H9 (cell line): ENCODE data around the gene NOTUM. TPM values are rescaled to one million over a fixed set of nuclear protein-coding genes. Genes with fewer than 3 reads are reported as not detected.
A peak's percentile ranks its signal among the peaks of the same experiment; 100 is the strongest.

Source experiments
- DNase-seq: peaks from one replicate; pipeline ENCODE4 v3.0.0-alpha.2; 2017
- H2AFZ ChIP-seq: one replicate; pipeline ENCODE4 v1.6.1; 2013; ENCODE audit warnings: mild to moderate bottlenecking, low read length, control low read depth, moderate library complexity
- H2AK5ac ChIP-seq: 2 replicates; pipeline ENCODE4 v1.6.1; 2013; ENCODE audit warnings: low read length, control low read depth, mixed read lengths; ENCODE audit not compliant: insufficient read length
- H2BK120ac ChIP-seq: one replicate; pipeline ENCODE4 v1.6.1; 2013; ENCODE audit warnings: low read depth, mild to moderate bottlenecking, low read length, control low read depth, inconsistent platforms; ENCODE audit not compliant: poor library complexity, severe bottlenecking
- H2BK12ac ChIP-seq: 2 replicates; pipeline ENCODE4 v1.6.1; 2013; ENCODE audit warnings: low read length, control low read depth, mixed read lengths, low read depth; ENCODE audit not compliant: insufficient read length
- H2BK15ac ChIP-seq: 2 replicates; pipeline ENCODE4 v1.6.1; 2013; ENCODE audit warnings: low read depth, low read length, control low read depth
- H2BK20ac ChIP-seq: one replicate; pipeline ENCODE4 v1.6.1; 2013; ENCODE audit warnings: low read depth, mild to moderate bottlenecking, low read length, control low read depth, inconsistent platforms; ENCODE audit not compliant: poor library complexity, severe bottlenecking
- H2BK5ac ChIP-seq: 2 replicates; pipeline ENCODE4 v1.6.1; 2013; ENCODE audit warnings: low read length, control low read depth, mixed read lengths; ENCODE audit not compliant: insufficient read length
- H3K14ac ChIP-seq: 2 replicates; pipeline ENCODE4 v1.6.1; 2013; ENCODE audit warnings: low read length, control low read depth; ENCODE audit not compliant: insufficient read depth
- H3K18ac ChIP-seq: 2 replicates; pipeline ENCODE4 v1.6.1; 2013; ENCODE audit warnings: low read depth, mild to moderate bottlenecking, mixed read lengths, low read length, control low read depth; ENCODE audit not compliant: insufficient read length
- H3K23ac ChIP-seq: 2 replicates; pipeline ENCODE4 v1.6.1; 2013; ENCODE audit warnings: low read length, control low read depth, mixed read lengths, low read depth; ENCODE audit not compliant: insufficient read length
- H3K23me2 ChIP-seq: 2 replicates; pipeline ENCODE4 v1.6.1; 2013; ENCODE audit warnings: low read depth, mild to moderate bottlenecking, mixed read lengths, low read length, control low read depth; ENCODE audit not compliant: insufficient read length, poor library complexity, severe bottlenecking
- H3K27ac ChIP-seq: 2 replicates; pipeline ENCODE4 v1.5.1; 2013; ENCODE audit warnings: low read length, control low read depth, mixed read lengths, low read depth; ENCODE audit not compliant: insufficient read length
- H3K27me3 ChIP-seq: 2 replicates; pipeline ENCODE4 v1.6.1; 2013; ENCODE audit warnings: low read length, control low read depth, inconsistent platforms; ENCODE audit not compliant: insufficient read depth
- H3K4ac ChIP-seq: 2 replicates; pipeline ENCODE4 v1.6.1; 2013; ENCODE audit warnings: low read depth, mild to moderate bottlenecking, control low read depth, inconsistent platforms, low read length, moderate library complexity
- H3K4me1 ChIP-seq: 2 replicates; pipeline ENCODE4 v1.6.1; 2013; ENCODE audit warnings: low read length, control low read depth, inconsistent platforms; ENCODE audit not compliant: insufficient read depth
- H3K4me2 ChIP-seq: 2 replicates; pipeline ENCODE4 v1.6.1; 2013; ENCODE audit warnings: low read length, control low read depth, mixed read lengths; ENCODE audit not compliant: insufficient read length, insufficient read depth
- H3K56ac ChIP-seq: 2 replicates; pipeline ENCODE4 v1.6.1; 2013; ENCODE audit warnings: low read depth, mild to moderate bottlenecking, mixed read lengths, low read length, control low read depth; ENCODE audit not compliant: insufficient read length
- H3K79me1 ChIP-seq: 2 replicates; pipeline ENCODE4 v1.6.1; 2013; ENCODE audit warnings: low read depth, mild to moderate bottlenecking, moderate library complexity, low read length, control low read depth, inconsistent platforms; ENCODE audit not compliant: insufficient read depth, poor library complexity, severe bottlenecking
- H3K79me2 ChIP-seq: 2 replicates; pipeline ENCODE4 v1.6.1; 2013; ENCODE audit warnings: low read length, control low read depth, inconsistent platforms; ENCODE audit not compliant: insufficient read depth
- H3K9ac ChIP-seq: 2 replicates; pipeline ENCODE4 v1.6.1; 2013; ENCODE audit warnings: low read length, control low read depth, mixed read lengths; ENCODE audit not compliant: insufficient read length; ENCODE audit errors: extremely low read depth
- H3K9me3 ChIP-seq: one replicate; pipeline ENCODE4 v1.6.1; 2013; ENCODE audit warnings: low read depth, low read length, inconsistent platforms; ENCODE audit not compliant: control insufficient read depth
- H3T11ph ChIP-seq: one replicate; pipeline ENCODE4 v1.6.1; 2013; ENCODE audit warnings: mild to moderate bottlenecking, low read length, control low read depth, inconsistent platforms
- H4K20me1 ChIP-seq: one replicate; pipeline ENCODE4 v1.6.1; 2013; ENCODE audit not compliant: control insufficient read depth, insufficient read length, insufficient read depth
- H4K5ac ChIP-seq: 2 replicates; pipeline ENCODE4 v1.6.1; 2013; ENCODE audit warnings: low read depth, mild to moderate bottlenecking, mixed read lengths, low read length, control low read depth; ENCODE audit not compliant: insufficient read length
- H4K8ac ChIP-seq: replicated peaks from 2 replicates; pipeline ENCODE4 v1.6.1; 2013; ENCODE audit warnings: low read length, control low read depth, mixed read lengths, low read depth; ENCODE audit not compliant: insufficient read length
- H4K91ac ChIP-seq: 2 replicates; pipeline ENCODE4 v1.6.1; 2013; ENCODE audit warnings: low read depth, mild to moderate bottlenecking, moderate library complexity, mixed read lengths, low read length, control low read depth; ENCODE audit not compliant: insufficient read length
- H3K27ac Mint-ChIP-seq, 3 experiments: 2 replicates in 2 of 3; 3 replicates in 1 of 3; pipeline ENCODE4 v1.8.0; 2020 to 2021; ENCODE audit warnings: mixed read lengths in 3 of 3, mild to moderate bottlenecking in 1 of 3, moderate library complexity in 1 of 3
- H3K27me3 Mint-ChIP-seq: 2 replicates; pipeline ENCODE4 v1.8.0; 2021; ENCODE audit warnings: low read depth, mild to moderate bottlenecking, moderate library complexity, mixed read lengths
- H3K36me3 Mint-ChIP-seq, 3 experiments: 2 replicates in 2 of 3; 3 replicates in 1 of 3; pipeline ENCODE4 v1.8.0; 2020 to 2021; ENCODE audit warnings: low read depth in 3 of 3, mixed read lengths in 3 of 3; ENCODE audit not compliant: insufficient read depth in 1 of 3
- H3K4me1 Mint-ChIP-seq, 2 experiments: 2 replicates each; pipeline ENCODE4 v1.8.0; 2020; ENCODE audit warnings: mixed read lengths in 2 of 2
- H3K4me3 Mint-ChIP-seq, 2 experiments: 2 replicates in 1 of 2; 3 replicates in 1 of 2; pipeline ENCODE4 v1.8.0; 2020 to 2021; ENCODE audit warnings: mild to moderate bottlenecking in 2 of 2, mixed read lengths in 2 of 2, moderate library complexity in 1 of 2
- H3K9me3 Mint-ChIP-seq, 2 experiments: 2 replicates in 1 of 2; 3 replicates in 1 of 2; pipeline ENCODE4 v1.8.0; 2020; ENCODE audit warnings: mild to moderate bottlenecking in 2 of 2, mixed read lengths in 2 of 2, moderate library complexity in 1 of 2
- WGBS: extraction: QIAGEN DNeasy Blood & Tissue Kit; methylation state at CpG from one replicate; pipeline ENCODE4 v1.1.7; 2013; ENCODE audit warnings: missing lambda C conversion rate, low lambda C conversion rate, mixed read lengths; ENCODE audit not compliant: insufficient read length; ENCODE audit errors: extremely low coverage; 5-methylcytosine and 5-hydroxymethylcytosine counted together
- total RNA-seq: library from RNA; stranded (reverse); gene quantifications from 2 replicates; pipeline ENCODE4 v1.2.1, GENCODE V29; 2021
- TF ChIP-seq, protein P1 (sequence below): fragments of 200-600 bp; sonication (generic); conservative IDR thresholded peaks from 3 replicates; pipeline ENCODE4 v1.8.0; 2021; ENCODE audit warnings: antibody characterized with exemption, mild to moderate bottlenecking

NOTUM gene
- total RNA-seq, 1 experiment from 2014 or later, result 2.1 TPM

DNA sequence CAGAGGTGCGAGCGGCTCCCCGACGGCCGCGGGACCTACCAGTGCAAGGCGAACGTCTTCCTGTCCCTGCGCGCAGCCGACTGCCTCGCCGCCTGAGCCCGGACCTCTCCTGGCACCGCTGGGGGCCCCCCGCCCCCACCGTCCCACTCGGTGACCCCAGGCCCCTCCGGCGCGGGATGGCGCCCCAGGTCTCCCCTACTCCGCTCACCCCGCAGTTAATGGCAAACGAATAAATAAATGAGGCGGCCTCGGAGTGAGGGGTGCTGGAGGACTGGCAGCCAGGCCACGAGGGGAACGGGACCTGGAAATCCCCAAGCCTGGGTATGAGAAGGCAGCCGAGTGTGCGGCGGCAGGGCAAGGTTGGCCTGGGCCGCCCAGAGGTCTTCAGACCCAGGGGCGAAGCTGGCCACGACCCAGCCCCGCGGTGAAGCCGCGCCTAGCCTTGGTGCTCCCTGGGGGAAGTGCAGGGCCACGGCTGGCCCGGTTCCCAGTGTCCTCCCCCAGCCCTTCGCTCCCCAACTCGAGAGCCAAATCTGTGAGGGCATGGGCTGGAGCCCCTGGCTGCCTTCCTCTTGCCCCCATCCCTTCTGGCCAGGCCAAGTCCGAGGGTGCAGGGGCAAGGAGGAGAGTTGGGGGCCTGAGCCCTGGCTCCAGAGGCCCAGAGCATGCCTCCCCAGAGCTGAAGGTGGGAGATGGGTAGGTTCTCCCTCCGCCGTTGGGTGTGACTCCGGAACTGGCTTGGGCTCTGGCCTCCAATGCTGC is 58.2 kb downstream of the NOTUM start:
- no CpG with 5 or more reads among the region's 47 CpGs for WGBS
- Histone ChIP-seq H3K79me2 (no peaks in the 10 kb centered on the region), H4K20me1 (no peaks in the 10 kb centered on the region), H3K23me2 (peaks cover 11% of the 10 kb centered on the region), H3K9ac (no peak overlapping the region), H2BK5ac (no peak overlapping the region), H4K91ac (no peak overlapping the region), H2BK15ac (no peak overlapping the region), H2BK120ac (no peak overlapping the region), H3K23ac (no peak overlapping the region), H2BK12ac (no peak overlapping the region), H2AFZ (no peak overlapping the region), H2AK5ac (no peak overlapping the region), H3K4me1 (no peaks in the 10 kb centered on the region), H3K18ac (no peak overlapping the region), H3K9me3 (no peaks in the 10 kb centered on the region), H3K4me2 (peak overlapping the region; percentile 31), H4K5ac (no peak overlapping the region), H3K27me3 (no peaks in the 10 kb centered on the region; the same call in 1 of the 2 replicates), H3K27ac (no peak overlapping the region), H3T11ph (no peak overlapping the region), H3K79me1 (no peaks in the 10 kb centered on the region), H4K8ac (no peak overlapping the region), H2BK20ac (no peak overlapping the region), H3K4ac (no peak overlapping the region), H3K56ac (no peak overlapping the region), H3K14ac (peak overlapping the region; percentile 51; the same call in 1 of the 2 replicates)
- peaks cover 0 to 3% of the 10 kb centered on the region in 2 experiments; a peak in 2 of 4 replicates for H3K4me1 Mint-ChIP-seq
- peaks cover 11% of the 10 kb centered on the region for H3K27me3 Mint-ChIP-seq
- TF ChIP-seq, protein P1, sequence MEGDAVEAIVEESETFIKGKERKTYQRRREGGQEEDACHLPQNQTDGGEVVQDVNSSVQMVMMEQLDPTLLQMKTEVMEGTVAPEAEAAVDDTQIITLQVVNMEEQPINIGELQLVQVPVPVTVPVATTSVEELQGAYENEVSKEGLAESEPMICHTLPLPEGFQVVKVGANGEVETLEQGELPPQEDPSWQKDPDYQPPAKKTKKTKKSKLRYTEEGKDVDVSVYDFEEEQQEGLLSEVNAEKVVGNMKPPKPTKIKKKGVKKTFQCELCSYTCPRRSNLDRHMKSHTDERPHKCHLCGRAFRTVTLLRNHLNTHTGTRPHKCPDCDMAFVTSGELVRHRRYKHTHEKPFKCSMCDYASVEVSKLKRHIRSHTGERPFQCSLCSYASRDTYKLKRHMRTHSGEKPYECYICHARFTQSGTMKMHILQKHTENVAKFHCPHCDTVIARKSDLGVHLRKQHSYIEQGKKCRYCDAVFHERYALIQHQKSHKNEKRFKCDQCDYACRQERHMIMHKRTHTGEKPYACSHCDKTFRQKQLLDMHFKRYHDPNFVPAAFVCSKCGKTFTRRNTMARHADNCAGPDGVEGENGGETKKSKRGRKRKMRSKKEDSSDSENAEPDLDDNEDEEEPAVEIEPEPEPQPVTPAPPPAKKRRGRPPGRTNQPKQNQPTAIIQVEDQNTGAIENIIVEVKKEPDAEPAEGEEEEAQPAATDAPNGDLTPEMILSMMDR, result no peak
- H3K4me3 Mint-ChIP-seq, result peak overlapping the region; percentile 27 to 60; a peak in 2 of 5 replicates
- H3K9me3 Mint-ChIP-seq, result no peaks in the 10 kb centered on the region
- DNase-seq, result peak; percentile 72
- H3K27ac Mint-ChIP-seq, result no peak overlapping the region
- peaks cover 6 to 27% (median 16%) of the 10 kb centered on the region in 3 experiments; a peak in 6 of 7 replicates for H3K36me3 Mint-ChIP-seq

Other genes starting within 250 kb of the NOTUM start
- gene SLC25A10, start 248.9 kb downstream of the NOTUM start, total RNA-seq, result 28.1 and 30.9 TPM in 2 replicates
- gene GCGR, start 157.0 kb downstream of the NOTUM start, total RNA-seq, result 0.24 and 0.26 TPM in 2 replicates
- 117 and 118 TPM in 2 replicates for gene MCRIP1, start 127.9 kb downstream of the NOTUM start, total RNA-seq
- 0.15 and 0.22 TPM in 2 replicates for gene PPP1R27, start 126.1 kb downstream of the NOTUM start, total RNA-seq
- gene P4HB, start 100.7 kb downstream of the NOTUM start, total RNA-seq, result 364 and 366 TPM in 2 replicates
- 247 and 255 TPM in 2 replicates for gene ARHGDIA, start 89.8 kb downstream of the NOTUM start, total RNA-seq
- 212 and 219 TPM in 2 replicates for gene ALYREF, start 69.6 kb downstream of the NOTUM start, total RNA-seq
- gene ANAPC11, start 69.5 kb downstream of the NOTUM start, total RNA-seq, result 197 and 208 TPM in 2 replicates
- gene NPB, start 58.9 kb downstream of the NOTUM start, total RNA-seq, result 2.1 and 2.4 TPM in 2 replicates
- gene PCYT2, start 49.8 kb downstream of the NOTUM start, total RNA-seq, result 24.5 and 24.9 TPM in 2 replicates
- 28.7 and 29.7 TPM in 2 replicates for gene SIRT7, start 43.0 kb downstream of the NOTUM start, total RNA-seq
- 31.4 and 33.7 TPM in 2 replicates for gene MAFG, start 33.5 kb downstream of the NOTUM start, total RNA-seq
- gene PYCR1, start 23.9 kb downstream of the NOTUM start, total RNA-seq, result 111 and 116 TPM in 2 replicates
- gene MYADML2, start 14.0 kb downstream of the NOTUM start, total RNA-seq, result 0.13 and 0.22 TPM in 2 replicates
- gene ASPSCR1, start 16.4 kb upstream of the NOTUM start, total RNA-seq, result 50.9 and 53.1 TPM in 2 replicates
- 77.9 and 82.8 TPM in 2 replicates for gene CENPX, start 61.7 kb upstream of the NOTUM start, total RNA-seq
- 28.7 and 30.6 TPM in 2 replicates for gene LRRC45, start 62.1 kb upstream of the NOTUM start, total RNA-seq
- 84.8 and 85.8 TPM in 2 replicates for gene RAC3, start 70.5 kb upstream of the NOTUM start, total RNA-seq
- 90.6 and 93.6 TPM in 2 replicates for gene DCXR, start 76.5 kb upstream of the NOTUM start, total RNA-seq
- gene RFNG, start 90.6 kb upstream of the NOTUM start, total RNA-seq, result 34.0 and 36.5 TPM in 2 replicates
- 164 TPM in 2 replicates for gene GPS1, start 90.7 kb upstream of the NOTUM start, total RNA-seq
- 103 and 104 TPM in 2 replicates for gene DUS1L, start 104.6 kb upstream of the NOTUM start, total RNA-seq
- 420 and 433 TPM in 2 replicates for gene FASN, start 137.0 kb upstream of the NOTUM start, total RNA-seq